Lung (tissue), 12 donors: Measurements from ENCODE around the gene THRA. TPM values are rescaled to one million over a fixed set of nuclear protein-coding genes. Genes with fewer than 3 reads are reported as not detected.

Experiments used
- ATAC-seq: fragments of 200-7000 bp; cut with Tn5 transposase; one replicate; pipeline ENCODE4 v1.9.1; 2020; ENCODE audit warnings: moderate number of reproducible peaks; ENCODE audit not compliant: insufficient read depth, low FRiP score
- DNase-seq, 3 donors: peaks; one replicate each; pipeline ENCODE4 v3.0.0-alpha.2; 2013 to 2017
- H3K27ac ChIP-seq, 2 donors: one replicate each; pipeline ENCODE4 v1.5.1; 2013; ENCODE audit warnings: mild to moderate bottlenecking in 2 of 2, moderate library complexity in 2 of 2, control low read depth in 1 of 2, inconsistent platforms in 1 of 2, low read depth in 1 of 2, low read length in 1 of 2
- H3K27me3 ChIP-seq, 3 donors: one replicate each; pipeline ENCODE4 v1.5.1; 2013; ENCODE audit warnings: low read length in 2 of 3; ENCODE audit not compliant: control insufficient read depth in 3 of 3, insufficient read depth in 3 of 3
- H3K36me3 ChIP-seq, 4 donors: one replicate each; pipeline ENCODE4 v1.5.1; 2013; ENCODE audit warnings: low read length in 4 of 4, mild to moderate bottlenecking in 1 of 4, moderate library complexity in 1 of 4; ENCODE audit not compliant: control insufficient read depth in 4 of 4, insufficient read depth in 4 of 4
- H3K4me1 ChIP-seq, 5 donors: one replicate each; pipeline ENCODE4 v1.5.1; 2013; ENCODE audit warnings: low read length in 5 of 5, mild to moderate bottlenecking in 2 of 5, moderate library complexity in 1 of 5; ENCODE audit not compliant: control insufficient read depth in 5 of 5, insufficient read depth in 5 of 5
- H3K4me3 ChIP-seq: one replicate; pipeline ENCODE4 v1.5.1; 2013; ENCODE audit warnings: mild to moderate bottlenecking, control low read depth, moderate library complexity
- H3K9ac ChIP-seq, 2 donors: one replicate each; pipeline ENCODE4 v1.5.1; 2013; ENCODE audit warnings: low read length in 2 of 2, control low read depth in 1 of 2; ENCODE audit not compliant: insufficient read depth in 1 of 2
- H3K9me3 ChIP-seq, 4 donors: one replicate each; pipeline ENCODE4 v1.5.1; 2013; ENCODE audit warnings: low read length in 3 of 4, mild to moderate bottlenecking in 1 of 4, moderate library complexity in 1 of 4; ENCODE audit not compliant: control insufficient read depth in 4 of 4, insufficient read depth in 3 of 4
- CTCF ChIP-seq: IDR thresholded peaks from 2 replicates; pipeline ENCODE4 v1.5.1; 2012; ENCODE audit warnings: mild to moderate bottlenecking; ENCODE audit errors: control extremely low read depth, extremely low read depth
- WGBS, 2 donors: extraction: QIAGEN DNeasy Blood & Tissue Kit; methylation state at CpG; one replicate each; pipeline ENCODE4 v1.1.7; 2013; 5-methylcytosine and 5-hydroxymethylcytosine counted together
- polyA plus RNA-seq, 2 donors: library from polyadenylated mRNA; stranded (reverse); fragments of 200-250 nt; gene quantifications; one replicate each; pipeline ENCODE4 v1.2.1, GENCODE V29; 2013
- total RNA-seq, 2 donors: library from RNA; depleted of rRNA in 1 of 2; stranded (reverse); fragments of >200 nt in 1 of 2; gene quantifications; one replicate each; pipeline ENCODE4 v1.2.1, GENCODE V29; 2014 to 2021
- donor health status: control.
- donor health status: control.
- donor health status: Bipolar disorder and iron deficiency.
- donor health status: healthy.
- donor health status: DM: yes; HTN: yes; CAD: no.

The THRA gene
- total and polyA plus RNA-seq, 4 donors = 28.5 to 55.9 (median 37.5) TPM

GRCh38 chr17:40023590-40024292 lies 39.0 kb upstream of the THRA start:
- H3K36me3 ChIP-seq = peaks cover 12 to 41% (median 26%) of the 10 kb centered on the region in 4 donors
- DNase-seq (peak; percentile 63 to 80 (median 73)), ATAC-seq (peak; percentile 9)
- H3K4me1 ChIP-seq = peaks cover 0 to 28% (median 28%) of the 10 kb centered on the region in 5 donors
- no peak for TF ChIP-seq CTCF
- H3K27ac ChIP-seq = peak overlapping the region in 1 of 2 donors; percentile 76
- no peak overlapping the region for H3K9ac ChIP-seq
- H3K9me3 ChIP-seq = no peaks in the 10 kb centered on the region
- H3K27me3 ChIP-seq = no peaks in the 10 kb centered on the region
- no peak overlapping the region for H3K4me3 ChIP-seq
- 51 to 80% methylated on average over 10 of the region's 10 CpGs for WGBS, 2 donors

- Histone ChIP-seq H3K4me3 (no peak overlapping the region), H3K4me1 (peaks cover 0 to 22% (median 17%) of the 10 kb centered on the region in 5 donors), H3K36me3 (peaks cover 12 to 44% (median 32%) of the 10 kb centered on the region in 4 donors), H3K27me3 (no peaks in the 10 kb centered on the region), H3K27ac (peak overlapping the region in 1 of 2 donors; percentile 26), H3K9ac (no peak overlapping the region), H3K9me3 (no peaks in the 10 kb centered on the region)
- WGBS, 2 donors = 82 to 93% methylated on average over 8 of the region's 8 CpGs
- no peak for TF ChIP-seq CTCF
- DNase-seq = no peak
- ATAC-seq = no peak
Measured at GRCh38 chr17:40024901-40025300, 37.9 kb upstream of the THRA start.

- no peaks in the 10 kb centered on the region for H3K9me3 ChIP-seq
- H3K27me3 ChIP-seq = no peaks in the 10 kb centered on the region
- ATAC-seq (no peak), DNase-seq (no peak)
- WGBS, 2 donors = 61 to 84% methylated on average over 2 of the region's 2 CpGs
- peaks cover 10 to 42% (median 28%) of the 10 kb centered on the region in 4 donors for H3K36me3 ChIP-seq
- no peak for TF ChIP-seq CTCF
- peaks cover 0 to 21% (median 17%) of the 10 kb centered on the region in 5 donors for H3K4me1 ChIP-seq
- H3K9ac ChIP-seq = no peak overlapping the region
- H3K27ac ChIP-seq = peak overlapping the region in 1 of 2 donors; percentile 62
- H3K4me3 ChIP-seq = no peak overlapping the region
Measured at GRCh38 chr17:40025559-40025958, 37.2 kb upstream of the THRA start.
